IgD-negative memory B cell (primary cell): ENCODE data around the gene SV2B. TPM values are rescaled to one million over a fixed set of nuclear protein-coding genes. Genes with fewer than 3 reads are reported as not detected.

Source experiments
- H3K27ac Mint-ChIP-seq, 3 donors: one replicate each; pipeline ENCODE4 v1.8.0; 2020 to 2022; ENCODE audit warnings: mild to moderate bottlenecking in 3 of 3, mixed read lengths in 3 of 3, moderate library complexity in 1 of 3
- H3K27me3 Mint-ChIP-seq: one replicate; pipeline ENCODE4 v1.8.0; 2021; ENCODE audit warnings: mixed read lengths
- H3K36me3 Mint-ChIP-seq: one replicate; pipeline ENCODE4 v1.8.0; 2020; ENCODE audit warnings: mild to moderate bottlenecking, mixed read lengths
- H3K4me1 Mint-ChIP-seq, 3 donors: one replicate each; pipeline ENCODE4 v1.8.0; 2020 to 2022; ENCODE audit warnings: mixed read lengths in 3 of 3, mild to moderate bottlenecking in 1 of 3
- H3K4me3 Mint-ChIP-seq, 4 donors: one replicate each; pipeline ENCODE4 v1.8.0; 2020 to 2022; ENCODE audit warnings: mild to moderate bottlenecking in 4 of 4, mixed read lengths in 4 of 4, moderate library complexity in 3 of 4
- H3K9me3 Mint-ChIP-seq, 3 donors: one replicate each; pipeline ENCODE4 v1.8.0; 2020 to 2021; ENCODE audit warnings: mixed read lengths in 3 of 3, mild to moderate bottlenecking in 1 of 3
- polyA plus RNA-seq: library from polyadenylated mRNA; unstranded; fragments of 300-500 nt; fragmentation: Illumina TruSeq; gene quantifications from one replicate; pipeline ENCODE4 v1.2.3, GENCODE V29; 2021

SV2B gene
- polyA plus RNA-seq, 1 donor from 2014 or later: 0.01 TPM

DNA sequence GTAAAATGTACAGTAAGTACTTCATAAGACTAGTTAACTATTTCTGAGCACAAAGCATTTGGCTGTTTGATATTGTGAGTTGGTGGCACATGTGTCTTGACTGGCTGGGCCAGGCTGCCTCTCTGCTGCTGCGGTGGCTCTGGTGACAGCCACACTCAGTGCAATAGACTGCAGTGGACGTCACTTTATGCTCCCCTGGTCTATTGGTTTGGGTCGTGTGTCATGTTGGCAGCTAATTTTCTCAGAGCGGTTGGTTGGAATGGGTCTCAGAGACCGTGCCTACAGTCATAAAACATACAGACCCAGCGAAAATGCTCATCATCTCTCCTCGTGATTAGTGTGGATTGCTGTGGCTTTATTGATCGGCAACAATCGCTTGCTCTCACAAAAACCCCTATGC is 71.3 kb downstream of the SV2B start:
- peaks cover 2 to 7% (median 7%) of the 10 kb centered on the region in 3 donors for H3K9me3 Mint-ChIP-seq
- H3K4me3 Mint-ChIP-seq: no peak overlapping the region
- H3K4me1 Mint-ChIP-seq: peaks cover 0 to 1% (median 0%) of the 10 kb centered on the region in 3 donors
- H3K27ac Mint-ChIP-seq: no peak overlapping the region
- H3K27me3 Mint-ChIP-seq: peaks cover 8% of the 10 kb centered on the region
- peaks cover 2% of the 10 kb centered on the region for H3K36me3 Mint-ChIP-seq

DNA sequence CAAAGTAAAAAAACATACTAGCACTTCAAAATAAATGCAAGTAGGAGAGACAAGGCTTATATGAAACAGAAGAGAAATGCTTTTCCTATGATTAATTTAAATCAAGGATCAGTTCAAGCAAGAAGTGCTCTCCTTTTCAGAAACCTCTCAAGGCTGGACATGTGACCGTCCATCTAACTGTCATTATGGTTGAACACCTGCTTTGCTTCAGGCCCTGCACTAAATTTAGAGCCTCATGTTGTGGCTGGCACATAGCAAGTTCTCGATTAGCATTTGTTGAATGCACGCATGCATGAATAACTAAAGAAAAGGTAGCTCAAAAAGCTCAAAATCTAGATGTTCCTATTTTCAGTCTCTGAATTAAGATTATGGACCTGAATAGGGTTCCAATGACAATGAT is 82.0 kb downstream of the SV2B start:
- no peak overlapping the region for H3K27ac Mint-ChIP-seq
- peaks cover 0 to 4% (median 0%) of the 10 kb centered on the region in 3 donors for H3K9me3 Mint-ChIP-seq
- H3K4me1 Mint-ChIP-seq: no peaks in the 10 kb centered on the region
- peaks cover 15% of the 10 kb centered on the region for H3K27me3 Mint-ChIP-seq
- no peaks in the 10 kb centered on the region for H3K36me3 Mint-ChIP-seq
- H3K4me3 Mint-ChIP-seq: no peak overlapping the region

DNA sequence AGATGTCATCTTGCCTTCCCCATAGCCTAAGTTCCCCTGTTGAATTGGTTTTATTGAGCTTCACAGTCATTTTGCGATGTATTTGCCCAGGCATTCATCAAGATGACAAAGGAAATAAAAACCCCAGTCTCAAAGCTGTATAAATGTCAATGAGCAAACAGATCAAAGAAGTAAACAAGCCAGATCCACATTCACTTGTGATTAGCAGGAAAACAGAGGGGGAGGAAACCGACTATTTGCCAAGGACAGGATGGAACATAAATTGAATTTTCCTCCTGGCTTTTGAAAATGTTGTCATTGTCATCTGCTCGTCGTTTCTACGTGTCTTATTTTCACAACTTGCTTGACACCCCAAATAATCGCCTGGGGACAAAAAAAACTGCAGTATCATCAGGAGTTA is 83.5 kb downstream of the SV2B start:
- Mint-ChIP-seq H3K9me3 (peaks cover 0 to 4% (median 0%) of the 10 kb centered on the region in 3 donors), H3K27ac (no peak overlapping the region), H3K27me3 (peaks cover 15% of the 10 kb centered on the region), H3K36me3 (no peaks in the 10 kb centered on the region), H3K4me3 (no peak overlapping the region), H3K4me1 (no peaks in the 10 kb centered on the region)

DNA sequence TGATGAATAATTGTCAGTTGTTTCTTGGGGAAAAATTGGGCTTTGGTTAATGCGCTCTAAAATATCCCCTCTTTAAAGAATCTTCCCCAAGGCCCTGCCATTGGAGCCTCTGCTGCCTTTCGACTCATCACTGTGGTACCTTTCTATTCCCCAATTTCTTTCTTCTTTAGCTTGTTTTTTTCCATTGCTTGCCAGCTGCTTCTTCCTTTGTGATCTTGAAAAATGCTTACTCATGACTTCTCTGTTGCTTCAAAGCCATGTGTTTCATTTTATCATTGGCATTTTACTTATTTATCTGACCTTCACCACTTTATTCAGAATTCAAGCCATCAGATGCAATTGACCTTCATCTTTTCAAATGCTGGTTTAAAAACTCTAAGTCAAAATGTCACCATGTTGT is 84.4 kb downstream of the SV2B start:
- Mint-ChIP-seq H3K27ac (no peak overlapping the region), H3K4me1 (no peaks in the 10 kb centered on the region), H3K9me3 (peaks cover 0 to 4% (median 1%) of the 10 kb centered on the region in 3 donors), H3K27me3 (peaks cover 15% of the 10 kb centered on the region), H3K36me3 (no peaks in the 10 kb centered on the region), H3K4me3 (no peak overlapping the region)

DNA sequence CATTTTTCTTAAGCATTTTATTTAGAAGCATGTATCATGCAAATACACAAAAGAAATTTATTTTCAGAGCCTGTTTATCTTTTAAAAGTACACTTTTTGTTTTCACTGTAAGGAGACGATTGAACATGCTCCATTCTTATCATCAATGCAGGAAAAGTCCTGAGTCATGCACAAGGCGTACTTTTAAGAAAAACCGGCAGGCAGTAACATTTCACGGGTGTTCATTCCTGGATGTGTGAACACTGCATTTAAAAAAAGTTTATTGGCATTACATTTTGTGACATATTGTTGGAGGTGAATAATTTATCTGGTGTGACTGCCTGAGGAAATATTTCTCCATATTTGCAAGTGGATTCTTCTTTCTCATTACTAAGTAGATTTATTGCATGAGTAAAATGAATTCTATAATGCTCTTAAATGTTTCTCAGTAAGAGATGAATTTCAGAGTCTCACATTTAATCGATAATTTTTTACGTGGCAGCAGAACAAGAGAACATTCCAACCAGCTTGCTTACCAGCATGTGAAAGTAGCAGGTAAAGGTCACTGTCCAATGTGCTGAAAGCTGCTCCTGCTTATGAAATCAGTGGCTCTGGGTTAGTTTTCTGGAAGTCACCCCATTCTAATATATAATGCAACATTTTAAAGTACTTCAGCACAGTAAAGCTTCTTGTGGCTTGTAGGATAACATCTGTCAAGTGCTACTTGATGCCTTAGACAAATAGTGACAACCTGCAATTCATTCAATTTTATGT is 87.0 kb downstream of the SV2B start:
- Mint-ChIP-seq H3K27me3 (peaks cover 14% of the 10 kb centered on the region), H3K36me3 (no peaks in the 10 kb centered on the region), H3K4me1 (no peaks in the 10 kb centered on the region), H3K9me3 (peaks cover 0 to 4% (median 1%) of the 10 kb centered on the region in 3 donors), H3K27ac (no peak overlapping the region), H3K4me3 (no peak overlapping the region)

DNA sequence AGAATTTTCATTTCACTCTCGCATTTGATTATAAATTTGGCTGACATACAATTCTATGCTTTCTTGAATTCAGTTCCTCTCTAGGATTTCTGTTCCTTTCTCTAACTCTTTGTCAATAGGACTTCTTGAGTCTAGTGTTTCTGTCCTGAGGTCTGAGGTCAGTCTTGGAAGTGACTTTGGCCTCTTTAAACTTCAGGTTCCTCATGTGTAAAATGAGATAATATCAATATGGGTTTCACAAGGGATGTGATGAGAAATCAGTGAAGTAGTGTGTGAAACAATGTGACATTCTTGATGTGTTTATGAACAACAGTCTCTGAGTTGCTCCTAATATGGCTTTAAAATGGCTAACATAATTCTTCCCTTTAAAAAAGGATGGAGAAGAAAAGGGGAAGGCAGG is 92.2 kb downstream of the SV2B start:
- Mint-ChIP-seq H3K4me1 (no peaks in the 10 kb centered on the region), H3K36me3 (no peaks in the 10 kb centered on the region), H3K27ac (no peak overlapping the region), H3K4me3 (no peak overlapping the region), H3K9me3 (peaks cover 0 to 1% (median 0%) of the 10 kb centered on the region in 3 donors), H3K27me3 (peaks cover 6% of the 10 kb centered on the region)

DNA sequence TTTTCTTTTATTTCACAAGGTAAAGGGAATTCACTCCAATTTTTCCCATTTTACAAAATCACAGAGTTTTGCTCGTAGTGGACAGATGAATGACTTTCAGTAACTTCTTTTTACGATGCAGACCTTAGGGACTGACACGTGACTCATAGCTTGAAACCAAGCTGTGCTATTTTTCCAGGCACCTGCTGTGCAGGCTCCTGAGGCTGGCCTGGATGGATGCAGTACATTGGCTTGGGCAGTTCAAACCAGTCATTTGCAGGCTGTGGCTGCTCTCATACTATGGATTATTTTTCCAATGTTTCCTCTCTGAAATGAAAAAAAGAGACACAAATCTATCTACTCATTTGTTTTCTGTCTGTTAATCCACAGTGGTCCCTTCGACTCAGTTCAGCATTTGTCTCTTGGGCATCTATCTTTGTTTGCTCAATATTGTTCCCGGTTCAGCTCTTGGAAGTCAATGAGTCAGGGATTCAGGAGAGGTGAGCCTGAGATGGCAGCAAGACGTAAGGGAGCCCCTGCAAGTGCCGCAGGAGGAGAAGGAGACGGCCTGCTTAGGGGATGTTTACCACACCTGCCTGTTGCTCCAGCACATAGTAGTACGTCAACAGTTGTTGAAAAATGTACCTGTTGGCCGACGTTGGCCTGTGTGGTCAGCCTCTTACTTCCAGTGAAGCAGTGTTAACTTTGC is 92.8 kb downstream of the SV2B start:
- no peaks in the 10 kb centered on the region for H3K4me1 Mint-ChIP-seq
- H3K36me3 Mint-ChIP-seq: no peaks in the 10 kb centered on the region
- no peak overlapping the region for H3K4me3 Mint-ChIP-seq
- no peak overlapping the region for H3K27ac Mint-ChIP-seq
- H3K9me3 Mint-ChIP-seq: peaks cover 0 to 1% (median 0%) of the 10 kb centered on the region in 3 donors
- H3K27me3 Mint-ChIP-seq: peaks cover 6% of the 10 kb centered on the region

DNA sequence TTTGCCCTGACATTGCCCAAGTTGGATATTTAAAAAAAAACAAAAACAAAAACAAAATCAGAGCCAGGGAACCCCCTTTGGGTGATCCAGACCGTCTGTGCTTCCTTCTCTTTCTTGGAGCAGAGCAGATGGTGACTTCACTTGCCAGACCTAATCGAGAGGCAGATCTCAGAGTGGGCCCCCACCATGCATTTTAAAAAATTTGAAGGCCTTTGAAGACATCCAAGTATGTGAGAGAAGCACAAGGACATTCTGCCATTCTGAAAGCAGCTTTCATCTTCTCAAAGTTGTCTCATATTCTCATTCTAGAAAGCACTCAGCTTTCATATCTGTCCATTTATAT is 93.3 kb downstream of the SV2B start:
- Mint-ChIP-seq H3K36me3 (no peaks in the 10 kb centered on the region), H3K27ac (no peak overlapping the region), H3K27me3 (peaks cover 6% of the 10 kb centered on the region), H3K9me3 (peaks cover 0 to 1% (median 0%) of the 10 kb centered on the region in 3 donors), H3K4me3 (no peak overlapping the region), H3K4me1 (no peaks in the 10 kb centered on the region)

DNA sequence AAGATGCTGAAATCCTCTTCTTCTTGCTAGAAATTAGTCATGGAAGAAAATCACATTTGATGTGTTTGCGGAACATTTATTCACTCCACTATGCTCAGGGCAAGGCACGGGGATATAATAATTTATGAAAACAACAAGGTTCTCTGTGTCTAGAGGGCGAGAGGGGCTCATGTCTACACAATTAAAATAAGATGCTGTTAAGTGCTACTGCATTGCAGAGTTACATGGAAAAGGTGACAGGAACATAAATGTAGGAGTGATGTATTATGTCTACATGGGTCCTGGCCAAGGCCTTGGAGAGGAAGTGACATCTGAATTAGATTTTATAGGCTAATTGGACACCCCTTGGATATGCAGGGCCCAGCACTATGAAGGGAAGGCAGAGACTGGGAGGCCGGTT is 96.1 kb downstream of the SV2B start:
- H3K36me3 Mint-ChIP-seq: no peaks in the 10 kb centered on the region
- no peak overlapping the region for H3K27ac Mint-ChIP-seq
- H3K4me3 Mint-ChIP-seq: no peak overlapping the region
- peaks cover 5% of the 10 kb centered on the region for H3K27me3 Mint-ChIP-seq
- no peaks in the 10 kb centered on the region for H3K4me1 Mint-ChIP-seq
- peaks cover 0 to 2% (median 0%) of the 10 kb centered on the region in 3 donors for H3K9me3 Mint-ChIP-seq

DNA sequence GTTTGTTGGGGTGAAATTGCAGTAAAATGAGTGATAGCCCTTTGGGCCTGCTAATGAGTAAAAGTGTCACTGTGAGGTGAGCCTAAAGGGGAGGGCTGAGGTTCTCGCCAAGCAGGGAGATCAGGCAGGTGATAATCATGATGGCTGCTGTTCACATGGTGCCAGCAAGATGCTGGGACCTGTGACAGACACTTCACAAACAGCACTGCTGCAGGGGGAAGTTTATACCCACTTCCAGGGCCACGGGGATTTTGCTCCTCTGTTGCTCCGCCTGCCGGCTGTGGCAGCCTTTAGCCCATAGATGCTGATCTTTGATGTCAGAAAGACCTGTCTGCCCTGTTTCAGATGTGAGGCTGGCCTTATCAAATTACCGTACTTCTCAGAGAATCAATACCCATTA is 96.7 kb downstream of the SV2B start:
- peaks cover 10% of the 10 kb centered on the region for H3K27me3 Mint-ChIP-seq
- H3K9me3 Mint-ChIP-seq: peaks cover 0 to 2% (median 0%) of the 10 kb centered on the region in 3 donors
- H3K4me1 Mint-ChIP-seq: no peaks in the 10 kb centered on the region
- H3K36me3 Mint-ChIP-seq: no peaks in the 10 kb centered on the region
- no peak overlapping the region for H3K27ac Mint-ChIP-seq
- no peak overlapping the region for H3K4me3 Mint-ChIP-seq

DNA sequence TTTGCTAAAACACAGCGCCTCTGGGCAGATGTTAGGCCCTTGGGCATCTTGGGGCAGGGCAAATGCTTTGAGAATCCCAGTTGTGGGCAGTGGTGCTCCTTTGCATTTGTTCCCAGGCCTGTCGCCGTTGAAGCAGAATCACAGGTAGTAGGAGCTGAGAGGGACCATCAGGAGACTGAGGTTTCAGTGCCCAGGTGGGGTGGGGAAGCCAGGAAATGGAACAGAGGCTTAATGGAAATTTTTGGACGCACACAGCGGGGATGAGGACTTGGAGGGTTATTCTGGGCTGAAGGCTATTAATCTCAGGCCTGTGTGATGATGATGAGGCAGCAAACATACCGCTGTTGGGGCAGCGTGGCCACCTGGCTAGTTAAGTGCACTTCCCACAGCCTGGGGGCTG is 99.5 kb downstream of the SV2B start:
- H3K9me3 Mint-ChIP-seq: peaks cover 0 to 2% (median 0%) of the 10 kb centered on the region in 3 donors
- H3K27ac Mint-ChIP-seq: no peak overlapping the region
- peaks cover 10% of the 10 kb centered on the region for H3K27me3 Mint-ChIP-seq
- no peaks in the 10 kb centered on the region for H3K4me1 Mint-ChIP-seq
- H3K4me3 Mint-ChIP-seq: peak overlapping the region in 1 of 4 donors; percentile 36
- H3K36me3 Mint-ChIP-seq: no peaks in the 10 kb centered on the region

DNA sequence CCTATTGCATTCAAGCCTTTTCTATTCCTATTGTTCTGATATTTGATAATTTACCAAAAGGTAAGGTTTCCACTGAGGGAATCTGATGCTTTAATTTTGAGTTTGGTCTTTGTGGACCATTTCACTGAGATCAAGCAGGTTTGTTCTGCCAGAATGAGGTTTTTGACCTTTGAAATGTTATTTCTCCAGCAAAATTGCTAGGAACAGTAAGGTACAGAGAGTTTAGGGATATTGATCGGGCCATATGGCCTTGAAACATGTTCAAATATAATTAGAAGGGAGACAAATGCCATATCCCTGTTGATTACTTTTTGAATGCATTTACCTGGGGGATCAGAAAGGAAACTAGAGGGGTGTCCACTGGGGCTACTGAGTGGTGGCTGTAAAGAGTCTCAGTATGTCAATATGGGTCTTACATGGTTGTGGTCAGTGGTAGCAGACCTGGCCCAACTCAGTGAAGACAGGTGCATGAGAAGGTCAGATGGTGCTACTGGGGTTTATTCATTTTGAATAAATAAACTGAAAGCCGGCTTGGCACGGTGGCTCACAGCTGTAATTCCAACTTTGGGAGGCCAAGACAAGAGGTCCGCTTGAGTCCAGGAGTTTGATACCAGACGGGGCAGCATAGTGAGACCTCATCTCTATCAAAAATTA is 100.2 kb downstream of the SV2B start:
- Mint-ChIP-seq H3K36me3 (no peaks in the 10 kb centered on the region), H3K9me3 (peaks cover 0 to 2% (median 0%) of the 10 kb centered on the region in 3 donors), H3K4me3 (no peak overlapping the region), H3K27me3 (peaks cover 10% of the 10 kb centered on the region), H3K27ac (no peak overlapping the region), H3K4me1 (no peaks in the 10 kb centered on the region)

DNA sequence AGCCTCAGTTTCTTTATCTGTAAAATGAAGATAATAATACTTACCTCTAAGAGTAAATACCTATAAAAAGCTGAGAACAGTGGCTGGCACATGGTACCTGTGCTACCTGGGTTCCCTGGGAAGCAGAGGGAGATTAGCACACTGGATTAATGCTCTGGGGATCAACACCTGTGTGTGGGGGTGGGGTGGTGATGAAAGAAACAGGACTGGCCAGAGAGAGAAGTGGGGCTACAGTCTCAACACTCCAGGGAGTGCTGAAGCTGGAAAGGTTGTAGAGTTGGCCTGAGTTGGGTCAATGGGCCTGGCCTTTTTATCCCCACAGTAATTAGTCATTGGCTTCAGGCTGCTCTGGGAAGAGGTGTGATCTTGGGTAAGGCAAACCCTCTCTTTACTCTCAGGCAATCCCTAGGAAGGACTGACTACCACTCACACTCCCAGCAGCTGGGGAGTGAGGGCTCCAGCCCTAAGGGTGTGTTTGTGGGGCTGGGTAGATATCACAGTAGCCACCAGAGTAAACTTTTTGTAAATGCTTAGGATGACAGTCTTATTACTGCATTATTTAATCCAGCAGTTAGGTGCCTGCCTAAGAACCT is 102.5 kb downstream of the SV2B start:
- Mint-ChIP-seq H3K9me3 (peaks cover 0 to 2% (median 0%) of the 10 kb centered on the region in 3 donors), H3K4me3 (no peak overlapping the region), H3K4me1 (no peaks in the 10 kb centered on the region), H3K36me3 (no peaks in the 10 kb centered on the region), H3K27ac (no peak overlapping the region), H3K27me3 (peaks cover 10% of the 10 kb centered on the region)

DNA sequence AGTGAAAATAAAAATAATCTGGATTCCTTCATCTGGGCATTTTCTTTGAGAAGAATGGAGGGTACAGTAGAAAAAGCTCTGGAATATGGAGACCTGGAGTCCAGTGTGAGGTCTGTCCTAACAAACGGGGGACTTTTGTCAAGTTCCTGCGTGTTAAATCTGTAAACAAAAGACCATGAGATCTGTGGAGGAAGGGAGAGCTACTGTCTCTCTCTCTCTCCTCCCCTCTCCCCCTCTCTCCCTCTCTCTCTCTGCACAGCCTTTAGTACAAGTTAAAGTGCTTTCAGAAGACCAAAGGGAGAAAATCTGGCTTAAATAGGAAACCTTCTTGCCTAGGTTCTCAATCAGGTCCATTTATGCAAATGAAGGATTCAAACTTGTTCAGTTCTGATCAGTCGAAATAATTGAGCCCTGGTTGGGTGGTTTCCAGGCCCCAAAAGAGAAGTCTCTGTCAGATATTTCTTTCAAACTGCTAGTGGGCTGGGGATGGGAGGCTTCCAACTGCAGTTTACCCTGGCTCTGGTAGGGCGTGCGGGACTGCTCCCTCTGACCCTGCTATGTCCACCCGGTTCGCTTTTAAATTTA is 103.7 kb downstream of the SV2B start:
- no peaks in the 10 kb centered on the region for H3K36me3 Mint-ChIP-seq
- H3K9me3 Mint-ChIP-seq: peaks cover 0 to 2% (median 0%) of the 10 kb centered on the region in 3 donors
- H3K27me3 Mint-ChIP-seq: peaks cover 10% of the 10 kb centered on the region
- no peaks in the 10 kb centered on the region for H3K4me1 Mint-ChIP-seq
- H3K27ac Mint-ChIP-seq: no peak overlapping the region
- H3K4me3 Mint-ChIP-seq: no peak overlapping the region

DNA sequence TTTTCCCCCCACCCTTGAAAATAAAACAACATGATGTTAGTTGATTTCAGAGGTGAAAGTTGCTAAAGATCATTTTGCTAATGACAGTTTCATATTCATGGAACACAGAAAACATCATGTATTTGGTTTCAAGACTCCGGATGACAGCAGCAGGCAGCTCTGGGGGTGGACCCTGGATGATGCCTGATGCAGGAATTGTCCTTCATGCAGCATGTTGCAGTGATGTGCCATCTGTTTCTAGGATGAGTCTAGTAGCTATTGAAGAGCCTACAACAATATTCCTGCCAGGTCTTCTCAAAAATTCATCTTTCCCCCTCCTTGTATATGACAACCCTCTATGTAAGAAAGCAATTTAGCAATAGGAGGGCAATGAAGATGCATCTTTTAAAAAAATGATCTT is 108.3 kb downstream of the SV2B start:
- H3K9me3 Mint-ChIP-seq: no peaks in the 10 kb centered on the region
- peaks cover 1% of the 10 kb centered on the region for H3K36me3 Mint-ChIP-seq
- H3K27me3 Mint-ChIP-seq: peaks cover 8% of the 10 kb centered on the region
- H3K27ac Mint-ChIP-seq: no peak overlapping the region
- H3K4me3 Mint-ChIP-seq: no peak overlapping the region
- H3K4me1 Mint-ChIP-seq: no peaks in the 10 kb centered on the region
